Hepatocyte (in vitro differentiated cells): ENCODE measurements around the gene DNAJC21. TPM values are rescaled to one million over a fixed set of nuclear protein-coding genes. Genes with fewer than 3 reads are reported as not detected.

Experiments used
- DNase-seq: peaks from one replicate; pipeline ENCODE4 v3.0.0-alpha.2; 2016; ENCODE audit warnings: low spot score
- H2AFZ ChIP-seq: fragments of 200-600 bp; sonication (generic); 2 replicates; pipeline ENCODE4 v1.6.0; 2016; ENCODE audit warnings: antibody characterized with exemption, mild to moderate bottlenecking
- H3K27ac ChIP-seq: fragments of 200-600 bp; sonication (generic); 2 replicates; pipeline ENCODE4 v1.5.1; 2016; ENCODE audit warnings: mild to moderate bottlenecking
- H3K27me3 ChIP-seq: fragments of 200-600 bp; sonication (generic); 2 replicates; pipeline ENCODE4 v1.6.1; 2016
- H3K36me3 ChIP-seq: fragments of 200-600 bp; sonication (generic); replicated peaks from 2 replicates; pipeline ENCODE4 v1.5.1; 2016; ENCODE audit warnings: low read depth; ENCODE audit not compliant: insufficient read depth
- H3K4me1 ChIP-seq: fragments of 200-600 bp; sonication (generic); 2 replicates; pipeline ENCODE4 v1.5.1; 2016; ENCODE audit warnings: mild to moderate bottlenecking, moderate library complexity; ENCODE audit not compliant: insufficient read depth
- H3K4me2 ChIP-seq: fragments of 200-600 bp; sonication (generic); 2 replicates; pipeline ENCODE4 v1.6.0; 2016
- H3K4me3 ChIP-seq: fragments of 200-600 bp; sonication (generic); 2 replicates; pipeline ENCODE4 v1.5.1; 2016; ENCODE audit warnings: mild to moderate bottlenecking
- H3K79me2 ChIP-seq: fragments of 200-600 bp; sonication (generic); 2 replicates; pipeline ENCODE4 v1.6.0; 2017; ENCODE audit warnings: mild to moderate bottlenecking
- H3K9me2 ChIP-seq: fragments of 200-600 bp; sonication (generic); replicated peaks from 2 replicates; pipeline ENCODE4 v1.6.0; 2017; ENCODE audit warnings: mild to moderate bottlenecking; ENCODE audit not compliant: insufficient read depth
- H3K9me3 ChIP-seq: fragments of 200-600 bp; sonication (generic); 2 replicates; pipeline ENCODE4 v1.5.1; 2016; ENCODE audit warnings: low read depth, mild to moderate bottlenecking
- H4K20me1 ChIP-seq: fragments of 200-600 bp; sonication (generic); 2 replicates; pipeline ENCODE4 v1.6.0; 2016; ENCODE audit warnings: mild to moderate bottlenecking; ENCODE audit not compliant: insufficient read depth, poor library complexity, severe bottlenecking
- CTCF ChIP-seq: fragments of 200-600 bp; sonication (generic); IDR thresholded peaks from 2 replicates; pipeline ENCODE4 v1.5.1; 2016; ENCODE audit warnings: antibody characterized with exemption, mild to moderate bottlenecking; ENCODE audit not compliant: poor library complexity
- EZH2 ChIP-seq: fragments of 200-600 bp; sonication (generic); IDR thresholded peaks from 2 replicates; pipeline ENCODE4 v1.6.1; 2016; ENCODE audit warnings: antibody characterized with exemption, mild to moderate bottlenecking, borderline replicate concordance
- EZH2phosphoT487 ChIP-seq: fragments of 200-600 bp; sonication (generic); IDR thresholded peaks from one replicate; pipeline ENCODE4 v1.6.1; 2018; ENCODE audit warnings: antibody characterized with exemption, mild to moderate bottlenecking, low read depth, moderate library complexity; ENCODE audit not compliant: unreplicated experiment, severe bottlenecking
- WGBS: methylation state at CpG from one replicate; pipeline ENCODE4 v1.1.6; 2016; ENCODE audit warnings: low lambda C conversion rate; ENCODE audit errors: missing lambda C conversion rate; 5-methylcytosine and 5-hydroxymethylcytosine counted together
- polyA plus RNA-seq: library from polyadenylated mRNA; unstranded; fragments of >200 nt; fragmentation: Nextera tagmentation; extraction: Ambion mirVana; gene quantifications from 2 replicates; pipeline ENCODE4 v1.2.1, GENCODE V29; 2016
- total RNA-seq: library from RNA; depleted of rRNA; stranded (reverse); fragments of >200 nt; gene quantifications from 2 replicates; pipeline ENCODE4 v1.2.3, GENCODE V29; 2014

Gene DNAJC21
- total and polyA plus RNA-seq, 2 experiments from 2014 or later = 29.1 to 39.5 TPM

- H2AFZ ChIP-seq = peak overlapping the region; percentile 46
Measured at GRCh38 chr5:34930462-34930844, 1.1 kb downstream of the DNAJC21 start.

GRCh38 chr5:34930870-34931269 is 1.5 kb downstream of the DNAJC21 start:
- Histone ChIP-seq H4K20me1 (peaks cover 9% of the 10 kb centered on the region), H3K27ac (peak overlapping the region; percentile 99), H3K27me3 (no peaks in the 10 kb centered on the region), H3K36me3 (no peaks in the 10 kb centered on the region), H3K9me3 (no peaks in the 10 kb centered on the region), H3K4me2 (peak overlapping the region; percentile 84), H2AFZ (peak overlapping the region; percentile 46), H3K79me2 (peaks cover 57% of the 10 kb centered on the region), H3K4me1 (peaks cover 13% of the 10 kb centered on the region), H3K4me3 (peak overlapping the region; percentile 64), H3K9me2 (no peaks in the 10 kb centered on the region)
- 68% methylated on average over 4 of the region's 4 CpGs for WGBS
- no peak for DNase-seq
- TF ChIP-seq EZH2phosphoT487 = no peak
- TF ChIP-seq CTCF = no peak
- no peak for TF ChIP-seq EZH2

More at GRCh38 chr5:34930462-34930844, 1.1 kb downstream of the DNAJC21 start:
- Histone ChIP-seq H3K9me2 (no peaks in the 10 kb centered on the region), H3K27me3 (no peaks in the 10 kb centered on the region), H3K4me3 (peak overlapping the region; percentile 64), H3K36me3 (no peaks in the 10 kb centered on the region), H3K27ac (peak overlapping the region; percentile 99), H3K4me1 (peaks cover 13% of the 10 kb centered on the region), H3K4me2 (peak overlapping the region; percentile 84), H3K9me3 (no peaks in the 10 kb centered on the region), H4K20me1 (peaks cover 9% of the 10 kb centered on the region), H3K79me2 (peaks cover 55% of the 10 kb centered on the region)
- 1% methylated on average over 3 of the region's 3 CpGs for WGBS
- no peak for TF ChIP-seq CTCF
- TF ChIP-seq EZH2phosphoT487 = no peak
- no peak for TF ChIP-seq EZH2
- DNase-seq = no peak

- H2AFZ ChIP-seq = no peak overlapping the region
- no peak overlapping the region for H3K27ac ChIP-seq
- H3K4me2 ChIP-seq = no peak overlapping the region
- H3K4me1 ChIP-seq = peaks cover 13% of the 10 kb centered on the region
- H3K27me3 ChIP-seq = no peaks in the 10 kb centered on the region
- no peak overlapping the region for H3K4me3 ChIP-seq
- DNase-seq = no peak
- no peaks in the 10 kb centered on the region for H3K9me2 ChIP-seq
- WGBS = 93% methylated on average over 2 of the region's 2 CpGs
- TF ChIP-seq CTCF (no peak), EZH2 (no peak), EZH2phosphoT487 (no peak)
- H3K9me3 ChIP-seq = no peaks in the 10 kb centered on the region
- peaks cover 60% of the 10 kb centered on the region for H3K79me2 ChIP-seq
- H4K20me1 ChIP-seq = peaks cover 9% of the 10 kb centered on the region
- no peaks in the 10 kb centered on the region for H3K36me3 ChIP-seq
Measured at GRCh38 chr5:34932947-34933346, 3.6 kb downstream of the DNAJC21 start.

GRCh38 chr5:34941936-34942335 is 12.6 kb downstream of the DNAJC21 start:
- no peak overlapping the region for H3K4me2 ChIP-seq
- 98% methylated on average over 3 of the region's 3 CpGs for WGBS
- no peaks in the 10 kb centered on the region for H3K36me3 ChIP-seq
- TF ChIP-seq EZH2 = no peak
- no peak for TF ChIP-seq EZH2phosphoT487
- TF ChIP-seq CTCF = no peak
- H3K9me2 ChIP-seq = no peaks in the 10 kb centered on the region
- no peaks in the 10 kb centered on the region for H3K79me2 ChIP-seq
- no peaks in the 10 kb centered on the region for H3K9me3 ChIP-seq
- no peaks in the 10 kb centered on the region for H3K4me1 ChIP-seq
- H2AFZ ChIP-seq = no peak overlapping the region
- DNase-seq = no peak
- H4K20me1 ChIP-seq = peaks cover 2% of the 10 kb centered on the region
- H3K27ac ChIP-seq = no peak overlapping the region
- H3K4me3 ChIP-seq = no peak overlapping the region
- no peaks in the 10 kb centered on the region for H3K27me3 ChIP-seq
